Ishikawa (cell line): ENCODE measurements around the gene DENND5A.

Experiments used
- CEBPB ChIP-seq: IDR thresholded peaks from 2 replicates; pipeline ENCODE4 v1.6.1; 2012
- CREB1 ChIP-seq: IDR thresholded peaks from 2 replicates; pipeline ENCODE4 v1.6.1; 2012; ENCODE audit warnings: low read depth
- EGR1 ChIP-seq: IDR thresholded peaks from 2 replicates; pipeline ENCODE4 v1.6.1; 2012
- EP300 ChIP-seq: IDR thresholded peaks from 2 replicates; pipeline ENCODE4 v1.6.1; 2012; ENCODE audit warnings: borderline replicate concordance
- RAD21 ChIP-seq: IDR thresholded peaks from 2 replicates; pipeline ENCODE4 v1.6.1; 2012; ENCODE audit warnings: low read depth
- TAF1 ChIP-seq: IDR thresholded peaks from 2 replicates; pipeline ENCODE4 v1.6.1; 2012; ENCODE audit warnings: low read depth, mild to moderate bottlenecking
- YY1 ChIP-seq: IDR thresholded peaks from 2 replicates; pipeline ENCODE4 v1.6.1; 2012; ENCODE audit warnings: low read depth
- ZBTB7A ChIP-seq: IDR thresholded peaks from 2 replicates; pipeline ENCODE4 v1.6.1; 2012; ENCODE audit warnings: low read depth
- TF ChIP-seq, protein P1 (sequence below): IDR thresholded peaks from 2 replicates; pipeline ENCODE4 v1.6.1; 2012

DNA sequence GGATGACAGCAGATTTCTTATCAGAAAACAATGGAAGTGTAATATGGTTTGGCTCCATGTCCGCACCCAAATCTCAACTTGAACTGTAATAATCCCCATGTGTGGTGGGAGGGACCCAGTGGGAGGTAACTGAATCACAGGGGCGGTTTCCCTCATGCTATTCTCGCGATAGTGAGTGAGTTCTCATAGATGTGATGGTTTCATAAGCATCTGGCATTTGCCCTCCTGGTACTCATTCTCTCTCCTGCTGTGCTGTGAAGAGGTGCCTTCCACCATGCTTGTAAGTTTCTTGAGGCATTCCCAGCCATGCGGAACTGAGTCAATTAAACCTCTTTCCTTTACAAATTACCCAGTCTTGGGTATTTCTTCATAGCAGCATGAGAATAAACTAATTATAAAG is 92.8 kb downstream of the DENND5A start:
- TF ChIP-seq RAD21 (no peak), EGR1 (no peak), CEBPB (no peak), EP300 (no peak), YY1 (no peak), TAF1 (no peak), ZBTB7A (no peak), CREB1 (no peak)
- TF ChIP-seq, protein P1, sequence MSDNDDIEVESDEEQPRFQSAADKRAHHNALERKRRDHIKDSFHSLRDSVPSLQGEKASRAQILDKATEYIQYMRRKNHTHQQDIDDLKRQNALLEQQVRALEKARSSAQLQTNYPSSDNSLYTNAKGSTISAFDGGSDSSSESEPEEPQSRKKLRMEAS = no peak
